BJ (cell line): ENCODE data around the gene FARP1. TPM values are rescaled to one million over a fixed set of nuclear protein-coding genes. Genes with fewer than 3 reads are reported as not detected.

Experiments used
- CTCF ChIA-PET: fragments of 350-600 bp; formaldehyde crosslinking; extraction: SDS; loops from one replicate; lab custom pipeline; 2021; ENCODE audit warnings: antibody characterized with exemption, inconsistent platforms; lab: Yijun Ruan, JAX
- POLR2A ChIA-PET: fragments of 300-600 bp; sonication (Branson Sonifier 250); formaldehyde crosslinking; extraction: SDS; loops from one replicate; lab custom pipeline; 2021; ENCODE audit warnings: antibody characterized with exemption; lab: Charles Lee
- DNase-seq: peaks from one replicate; pipeline ENCODE4 v3.0.0-alpha.2; 2011; ENCODE audit warnings: low read depth
- H3K27me3 ChIP-seq: 2 replicates; pipeline ENCODE4 v1.6.0; 2011; ENCODE audit warnings: low read length; ENCODE audit not compliant: control insufficient read depth, insufficient read depth
- H3K36me3 ChIP-seq: 2 replicates; pipeline ENCODE4 v1.5.1; 2011; ENCODE audit warnings: low read length; ENCODE audit not compliant: control insufficient read depth, insufficient read depth
- H3K4me3 ChIP-seq: 2 replicates; pipeline ENCODE4 v1.5.1; 2011; ENCODE audit warnings: low read depth, mild to moderate bottlenecking, control low read depth, low read length
- CTCF ChIP-seq: IDR thresholded peaks from 2 replicates; pipeline ENCODE4 v1.5.1; 2011; ENCODE audit warnings: low read depth, mild to moderate bottlenecking, control low read depth, inconsistent platforms, low read length, moderate library complexity; ENCODE audit not compliant: insufficient read depth
- polyA plus RNA-seq: library from polyadenylated mRNA; depleted of rRNA; stranded (reverse); fragments of >200 nt; gene quantifications from 2 replicates; pipeline ENCODE4 v1.2.3, GENCODE V29; 2011

FARP1 gene
- polyA plus RNA-seq, 1 experiment: 64.0 TPM

- H3K4me3 ChIP-seq: no peak overlapping the region
- ChIA-PET CTCF (interaction anchor here (0.6 to 1.6 kb wide), 3 partner anchors 12 to 692 kb away, joined by 3 to 5 read pairs (median 5); no protein-coding TSS in a partner anchor), POLR2A (no interaction called here)
- no peak for TF ChIP-seq CTCF
- DNase-seq: no peak
- H3K36me3 ChIP-seq: no peaks in the 10 kb centered on the region
- H3K27me3 ChIP-seq: no peaks in the 10 kb centered on the region
Observed at GRCh38 chr13:98141091-98141490, 1.8 kb upstream of the FARP1 start.

DNA sequence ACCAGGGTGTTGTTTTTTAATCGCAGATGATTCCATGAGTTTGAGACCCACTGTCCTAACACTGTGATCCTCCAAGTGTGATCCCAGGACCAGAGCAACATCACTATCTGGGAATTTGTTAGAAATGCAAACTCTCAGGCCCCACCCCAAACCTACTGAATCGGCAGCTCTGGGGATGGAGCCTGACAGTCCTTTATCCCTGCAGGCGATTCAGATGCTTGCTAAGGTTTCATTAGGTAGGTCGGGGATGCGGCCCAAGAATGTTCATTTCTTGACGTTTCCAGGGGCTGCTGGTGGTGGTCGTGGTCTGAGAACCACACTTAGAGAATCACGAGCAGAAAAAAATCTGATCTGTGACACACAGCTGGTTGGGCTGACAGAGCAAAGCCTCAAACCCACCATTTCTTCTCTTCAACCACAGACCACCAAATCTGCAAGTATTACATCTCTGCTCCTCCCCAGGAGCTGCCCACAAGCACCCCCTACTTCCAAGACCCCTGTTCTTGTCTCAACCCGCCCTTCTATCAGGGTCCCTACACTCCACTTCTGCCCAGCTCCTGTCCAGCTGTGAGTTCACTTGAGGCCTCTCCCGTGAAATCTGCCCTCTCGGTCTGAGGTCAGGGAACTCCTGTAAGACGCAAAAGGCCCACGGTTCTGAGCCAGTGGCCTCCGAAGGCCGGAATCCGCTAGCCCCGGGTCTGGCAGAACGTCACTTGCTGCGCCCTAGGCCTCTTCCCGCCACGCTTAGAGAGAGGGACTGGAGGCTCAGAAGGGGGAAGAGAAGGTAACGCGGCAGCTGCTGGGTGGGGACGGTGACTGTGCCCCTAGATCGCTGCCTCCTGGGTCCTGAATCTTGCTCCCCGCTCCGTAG is 1.1 kb upstream of the FARP1 start:
- Histone ChIP-seq H3K4me3 (peak overlapping the region; percentile 52), H3K27me3 (no peaks in the 10 kb centered on the region), H3K36me3 (no peaks in the 10 kb centered on the region)
- POLR2A ChIA-PET: interaction anchor here (0.6 kb wide), 2 partner anchors 16 to 244 kb away, joined by 3 to 7 read pairs; no protein-coding TSS in a partner anchor
- DNase-seq: no peak
- CTCF ChIA-PET: interaction anchor here (0.6 to 1.6 kb wide), 6 partner anchors 12 to 692 kb away, joined by 3 to 7 read pairs (median 4); no protein-coding TSS in a partner anchor
- no peak for TF ChIP-seq CTCF

DNA sequence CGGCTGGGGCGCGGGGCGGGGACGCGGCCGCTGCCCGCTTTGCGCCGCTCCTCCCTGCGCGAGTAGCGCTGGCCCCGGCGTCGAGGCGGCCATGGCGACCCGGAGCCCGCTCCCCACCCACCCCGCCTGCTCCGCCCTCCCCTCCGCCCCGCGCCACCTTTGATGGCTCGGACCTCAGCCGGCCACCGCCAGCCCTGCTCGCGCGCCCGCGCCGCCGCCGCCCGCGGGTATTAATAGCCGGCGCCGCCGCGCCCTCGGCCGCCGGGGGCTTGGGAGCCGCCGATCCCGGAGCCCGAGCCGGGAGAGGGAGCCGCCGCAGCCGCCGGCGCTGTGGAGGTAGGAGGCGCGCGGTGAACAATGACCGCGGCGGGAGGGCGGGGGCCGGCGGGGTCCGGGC is 261 bp downstream of the FARP1 start:
- no peak for TF ChIP-seq CTCF
- ChIA-PET CTCF (no interaction called here), POLR2A (no interaction called here)
- Histone ChIP-seq H3K27me3 (no peaks in the 10 kb centered on the region), H3K4me3 (peak overlapping the region; percentile 52), H3K36me3 (no peaks in the 10 kb centered on the region)
- DNase-seq: no peak

- no peak for TF ChIP-seq CTCF
- CTCF ChIA-PET: interaction anchor here (0.6 kb wide), 1 partner anchor 167 kb away, joined by 3 read pairs; no protein-coding TSS in a partner anchor
- H3K4me3 ChIP-seq: peak overlapping the region; percentile 52
- H3K27me3 ChIP-seq: no peaks in the 10 kb centered on the region
- no peak for DNase-seq
- POLR2A ChIA-PET: no interaction called here
- H3K36me3 ChIP-seq: no peaks in the 10 kb centered on the region
Observed at GRCh38 chr13:98143601-98144026, 720 bp downstream of the FARP1 start.

GRCh38 chr13:98144027-98144741 is 1.3 kb downstream of the FARP1 start:
- Histone ChIP-seq H3K27me3 (no peaks in the 10 kb centered on the region), H3K36me3 (no peaks in the 10 kb centered on the region), H3K4me3 (peak overlapping the region; percentile 52)
- no peak for TF ChIP-seq CTCF
- ChIA-PET POLR2A (no interaction called here), CTCF (interaction anchor here (0.6 to 1.1 kb wide), 3 partner anchors 61 to 167 kb away, joined by 3 read pairs; no protein-coding TSS in a partner anchor)
- DNase-seq: no peak
